Stimulated activated naive B cell treated with anti-CD40 and anti-IgM and Interleukin-4, amounts not matched to agents 10 μg/mL and 1 μg/mL and 100 μg/mL, for 72 hours (primary cell): ENCODE data around the gene BRD9.
"Not testable (repeated sequence)": the region's sequence is repeated elsewhere in the genome, so short reads cannot be mapped to it uniquely, and the experiment has no call there.

Experiments
- ATAC-seq, 2 donors: fragments of 150-1000 bp; cut with Tn5 transposase; replicated peaks; 2 replicates each; pipeline ENCODE4 v1.10.0; 2021; ENCODE audit warnings: moderate library complexity in 1 of 2
- DNase-seq: peaks from one replicate; pipeline ENCODE4 v3.0.0; 2021
- H3K27ac Mint-ChIP-seq: one replicate; pipeline ENCODE4 v1.8.0; 2022; ENCODE audit warnings: mild to moderate bottlenecking, mixed read lengths
- H3K27me3 Mint-ChIP-seq, 2 donors: one replicate each; pipeline ENCODE4 v1.8.0; 2022; ENCODE audit warnings: mixed read lengths in 2 of 2
- H3K36me3 Mint-ChIP-seq, 2 donors: one replicate each; pipeline ENCODE4 v1.8.0; 2022; ENCODE audit warnings: mixed read lengths in 2 of 2, mild to moderate bottlenecking in 1 of 2
- H3K4me1 Mint-ChIP-seq, 2 donors: one replicate each; pipeline ENCODE4 v1.8.0; 2022; ENCODE audit warnings: mixed read lengths in 2 of 2, mild to moderate bottlenecking in 1 of 2
- H3K4me3 Mint-ChIP-seq, 2 donors: one replicate each; pipeline ENCODE4 v1.8.0; 2022; ENCODE audit warnings: mild to moderate bottlenecking in 2 of 2, mixed read lengths in 2 of 2, moderate library complexity in 1 of 2
- H3K9me3 Mint-ChIP-seq, 2 donors: one replicate each; pipeline ENCODE4 v1.8.0; 2022; ENCODE audit warnings: mixed read lengths in 2 of 2, mild to moderate bottlenecking in 1 of 2

The BRD9 gene

GRCh38 chr5:915946-916345, 23.3 kb upstream of the BRD9 start:
- no peaks in the 10 kb centered on the region for H3K4me1 Mint-ChIP-seq
- DNase-seq (no peak), ATAC-seq (no peak)
- no peak overlapping the region for H3K27ac Mint-ChIP-seq
- H3K36me3 Mint-ChIP-seq: peaks cover 23 to 44% of the 10 kb centered on the region in 2 donors
- H3K4me3 Mint-ChIP-seq: no peak overlapping the region
- no peaks in the 10 kb centered on the region for H3K27me3 Mint-ChIP-seq
- no peaks in the 10 kb centered on the region for H3K9me3 Mint-ChIP-seq

GRCh38 chr5:915346-915745, 22.7 kb upstream of the BRD9 start:
- H3K36me3 Mint-ChIP-seq: peaks cover 23 to 50% of the 10 kb centered on the region in 2 donors
- not testable (repeated sequence) for H3K27me3 Mint-ChIP-seq, ATAC-seq, H3K9me3 Mint-ChIP-seq, H3K27ac Mint-ChIP-seq, H3K4me1 Mint-ChIP-seq, DNase-seq, H3K4me3 Mint-ChIP-seq

- H3K4me1 Mint-ChIP-seq: no peaks in the 10 kb centered on the region
- no peaks in the 10 kb centered on the region for H3K27me3 Mint-ChIP-seq
- ATAC-seq: no peak
- peaks cover 23 to 55% of the 10 kb centered on the region in 2 donors for H3K36me3 Mint-ChIP-seq
- DNase-seq: no peak
- H3K4me3 Mint-ChIP-seq: no peak overlapping the region
- H3K9me3 Mint-ChIP-seq: no peaks in the 10 kb centered on the region
- no peak overlapping the region for H3K27ac Mint-ChIP-seq
These were observed 22.0 kb upstream of the BRD9 start for GRCh38 chr5:914612-915011.

GRCh38 chr5:914174-914573, 21.6 kb upstream of the BRD9 start:
- Mint-ChIP-seq H3K9me3 (no peaks in the 10 kb centered on the region), H3K27ac (no peak overlapping the region), H3K27me3 (no peaks in the 10 kb centered on the region), H3K4me3 (no peak overlapping the region), H3K4me1 (no peaks in the 10 kb centered on the region), H3K36me3 (peaks cover 23 to 58% of the 10 kb centered on the region in 2 donors)
- ATAC-seq (no peak), DNase-seq (no peak)

GRCh38 chr5:912280-913091, 19.9 kb upstream of the BRD9 start:
- Mint-ChIP-seq H3K9me3 (no peaks in the 10 kb centered on the region), H3K27ac (peak overlapping the region; percentile 7), H3K36me3 (peaks cover 27 to 59% of the 10 kb centered on the region in 2 donors), H3K4me1 (no peaks in the 10 kb centered on the region), H3K27me3 (no peaks in the 10 kb centered on the region), H3K4me3 (no peak overlapping the region)
- ATAC-seq (peak; percentile 27 to 43), DNase-seq (no peak)

GRCh38 chr5:911601-912000, 19.0 kb upstream of the BRD9 start:
- H3K4me1 Mint-ChIP-seq: no peaks in the 10 kb centered on the region
- ATAC-seq: no peak
- no peak for DNase-seq
- no peaks in the 10 kb centered on the region for H3K27me3 Mint-ChIP-seq
- peaks cover 27 to 61% of the 10 kb centered on the region in 2 donors for H3K36me3 Mint-ChIP-seq
- no peak overlapping the region for H3K4me3 Mint-ChIP-seq
- H3K9me3 Mint-ChIP-seq: no peaks in the 10 kb centered on the region
- no peak overlapping the region for H3K27ac Mint-ChIP-seq

- no peak overlapping the region for H3K4me3 Mint-ChIP-seq
- no peak overlapping the region for H3K27ac Mint-ChIP-seq
- ATAC-seq (no peak), DNase-seq (no peak)
- no peaks in the 10 kb centered on the region for H3K9me3 Mint-ChIP-seq
- H3K4me1 Mint-ChIP-seq: no peaks in the 10 kb centered on the region
- peaks cover 29 to 64% of the 10 kb centered on the region in 2 donors for H3K36me3 Mint-ChIP-seq
- no peaks in the 10 kb centered on the region for H3K27me3 Mint-ChIP-seq
These were observed 18.2 kb upstream of the BRD9 start for GRCh38 chr5:910769-911160.

GRCh38 chr5:909994-910768, 17.6 kb upstream of the BRD9 start:
- ATAC-seq (no peak), DNase-seq (no peak)
- H3K27ac Mint-ChIP-seq: no peak overlapping the region
- no peak overlapping the region for H3K4me3 Mint-ChIP-seq
- H3K36me3 Mint-ChIP-seq: peaks cover 30 to 64% of the 10 kb centered on the region in 2 donors
- H3K27me3 Mint-ChIP-seq: no peaks in the 10 kb centered on the region
- H3K9me3 Mint-ChIP-seq: no peaks in the 10 kb centered on the region
- no peaks in the 10 kb centered on the region for H3K4me1 Mint-ChIP-seq

GRCh38 chr5:909086-909485, 16.5 kb upstream of the BRD9 start:
- ATAC-seq (no peak), DNase-seq (no peak)
- Mint-ChIP-seq H3K4me3 (no peak overlapping the region), H3K36me3 (peaks cover 25 to 63% of the 10 kb centered on the region in 2 donors), H3K9me3 (no peaks in the 10 kb centered on the region), H3K27ac (no peak overlapping the region), H3K27me3 (no peaks in the 10 kb centered on the region), H3K4me1 (no peaks in the 10 kb centered on the region)

- Mint-ChIP-seq H3K27me3 (no peaks in the 10 kb centered on the region), H3K27ac (no peak overlapping the region), H3K9me3 (no peaks in the 10 kb centered on the region), H3K36me3 (peaks cover 25 to 60% of the 10 kb centered on the region in 2 donors), H3K4me1 (no peaks in the 10 kb centered on the region), H3K4me3 (no peak overlapping the region)
- ATAC-seq (no peak), DNase-seq (no peak)
These were observed 15.6 kb upstream of the BRD9 start for GRCh38 chr5:908172-908571.

GRCh38 chr5:907366-907910, 14.8 kb upstream of the BRD9 start:
- Mint-ChIP-seq H3K9me3 (no peaks in the 10 kb centered on the region), H3K36me3 (peaks cover 23 to 55% of the 10 kb centered on the region in 2 donors), H3K4me3 (no peak overlapping the region), H3K4me1 (peaks cover 4 to 7% of the 10 kb centered on the region in 2 donors), H3K27me3 (no peaks in the 10 kb centered on the region), H3K27ac (no peak overlapping the region)
- ATAC-seq: no peak
- DNase-seq: no peak

GRCh38 chr5:905139-905642, 12.6 kb upstream of the BRD9 start:
- no peaks in the 10 kb centered on the region for H3K9me3 Mint-ChIP-seq
- DNase-seq: no peak
- no peaks in the 10 kb centered on the region for H3K27me3 Mint-ChIP-seq
- no peak for ATAC-seq
- no peak overlapping the region for H3K4me3 Mint-ChIP-seq
- no peak overlapping the region for H3K27ac Mint-ChIP-seq
- H3K36me3 Mint-ChIP-seq: peaks cover 27 to 46% of the 10 kb centered on the region in 2 donors
- H3K4me1 Mint-ChIP-seq: peaks cover 5 to 8% of the 10 kb centered on the region in 2 donors

- DNase-seq (no peak), ATAC-seq (no peak)
- H3K27ac Mint-ChIP-seq: no peak overlapping the region
- H3K9me3 Mint-ChIP-seq: no peaks in the 10 kb centered on the region
- no peak overlapping the region for H3K4me3 Mint-ChIP-seq
- H3K36me3 Mint-ChIP-seq: peaks cover 27 to 36% of the 10 kb centered on the region in 2 donors
- peaks cover 5 to 8% of the 10 kb centered on the region in 2 donors for H3K4me1 Mint-ChIP-seq
- H3K27me3 Mint-ChIP-seq: no peaks in the 10 kb centered on the region
These were observed 11.1 kb upstream of the BRD9 start for GRCh38 chr5:903756-904096.

- peaks cover 24% of the 10 kb centered on the region in 2 donors for H3K36me3 Mint-ChIP-seq
- no peak for ATAC-seq
- H3K27me3 Mint-ChIP-seq: no peaks in the 10 kb centered on the region
- no peak overlapping the region for H3K27ac Mint-ChIP-seq
- no peak for DNase-seq
- H3K9me3 Mint-ChIP-seq: no peaks in the 10 kb centered on the region
- no peak overlapping the region for H3K4me3 Mint-ChIP-seq
- peaks cover 5 to 8% of the 10 kb centered on the region in 2 donors for H3K4me1 Mint-ChIP-seq
These were observed 9.7 kb upstream of the BRD9 start for GRCh38 chr5:902129-902916.
